NCI-H446 treated with DMSO at 0.1 percent for 48 hours (cell line): ENCODE results near the gene RPL36AL.

Experiments used
- DNase-seq: peaks from one replicate; lab custom pipeline; 2025; lab: John Stamatoyannopoulos, UW

The RPL36AL gene

GRCh38 chr14:49581209-49582112, 39.0 kb downstream of the RPL36AL start:
- DNase-seq: no peak

DNA sequence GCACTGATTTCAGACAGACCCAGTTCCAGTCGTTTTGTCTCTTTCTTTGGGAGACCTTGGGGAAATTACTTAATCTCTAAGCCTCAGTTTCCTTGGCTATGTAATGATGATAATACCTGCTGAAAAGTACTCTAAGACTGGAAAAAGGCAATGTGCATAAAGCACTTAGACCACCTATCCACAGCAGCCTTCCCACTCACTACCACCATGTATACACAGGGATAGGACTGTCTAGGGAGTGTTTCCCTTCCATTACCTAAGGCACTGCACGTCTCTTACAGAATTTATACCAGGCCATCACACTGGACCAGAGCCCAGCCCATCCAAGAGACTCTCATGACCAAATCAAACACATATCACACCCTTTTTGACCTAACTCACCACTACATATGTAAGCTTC, 40.6 kb downstream of the RPL36AL start:
- no peak for DNase-seq

GRCh38 chr14:49578141-49578540, 42.3 kb downstream of the RPL36AL start:
- no peak for DNase-seq

DNA sequence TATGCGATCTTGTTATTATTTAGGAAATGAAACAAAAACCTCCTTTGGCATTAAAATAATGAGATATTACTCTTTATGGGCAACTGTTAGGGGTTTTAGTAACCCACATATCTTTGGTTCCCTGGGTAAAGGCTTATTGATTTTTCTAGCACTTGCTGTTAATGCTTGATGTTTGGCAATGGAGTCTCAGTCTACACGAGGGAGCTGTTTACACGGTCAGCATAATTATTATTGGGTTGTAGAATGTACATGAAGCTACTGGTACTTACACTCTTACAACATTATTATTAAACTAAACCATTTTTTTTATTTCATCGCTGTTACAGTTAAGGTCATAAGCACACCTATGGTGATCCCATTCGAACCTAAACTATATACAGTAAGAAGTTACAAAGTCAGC, 46.4 kb downstream of the RPL36AL start:
- no peak for DNase-seq

DNA sequence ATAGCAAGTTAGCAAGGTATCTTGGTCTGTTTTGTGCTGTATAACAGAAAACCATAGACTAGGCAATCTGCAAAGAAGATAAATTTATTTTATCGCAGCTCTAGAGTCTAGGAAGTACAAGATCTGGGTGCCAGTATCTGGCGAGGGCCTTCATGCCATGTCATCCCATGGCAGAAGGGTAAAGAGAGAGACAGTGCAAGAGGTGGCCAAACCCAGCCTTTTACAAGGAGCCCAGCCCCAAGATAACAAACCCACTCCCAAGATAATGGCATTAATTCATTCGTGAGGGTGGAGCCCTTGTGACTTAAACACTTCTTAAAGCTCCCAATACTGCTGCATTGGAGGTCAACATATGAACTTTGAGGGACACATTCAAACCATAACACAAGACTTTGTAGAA, 51.1 kb downstream of the RPL36AL start:
- no peak for DNase-seq
